ENCODE measurements around the gene VPS37C. TPM values are rescaled to one million over a fixed set of nuclear protein-coding genes. Genes with fewer than 3 reads are reported as not detected.

Gene VPS37C
- total and polyA plus RNA-seq, 10 donors = 6.1 to 32.3 (median 20.5) TPM

DNA sequence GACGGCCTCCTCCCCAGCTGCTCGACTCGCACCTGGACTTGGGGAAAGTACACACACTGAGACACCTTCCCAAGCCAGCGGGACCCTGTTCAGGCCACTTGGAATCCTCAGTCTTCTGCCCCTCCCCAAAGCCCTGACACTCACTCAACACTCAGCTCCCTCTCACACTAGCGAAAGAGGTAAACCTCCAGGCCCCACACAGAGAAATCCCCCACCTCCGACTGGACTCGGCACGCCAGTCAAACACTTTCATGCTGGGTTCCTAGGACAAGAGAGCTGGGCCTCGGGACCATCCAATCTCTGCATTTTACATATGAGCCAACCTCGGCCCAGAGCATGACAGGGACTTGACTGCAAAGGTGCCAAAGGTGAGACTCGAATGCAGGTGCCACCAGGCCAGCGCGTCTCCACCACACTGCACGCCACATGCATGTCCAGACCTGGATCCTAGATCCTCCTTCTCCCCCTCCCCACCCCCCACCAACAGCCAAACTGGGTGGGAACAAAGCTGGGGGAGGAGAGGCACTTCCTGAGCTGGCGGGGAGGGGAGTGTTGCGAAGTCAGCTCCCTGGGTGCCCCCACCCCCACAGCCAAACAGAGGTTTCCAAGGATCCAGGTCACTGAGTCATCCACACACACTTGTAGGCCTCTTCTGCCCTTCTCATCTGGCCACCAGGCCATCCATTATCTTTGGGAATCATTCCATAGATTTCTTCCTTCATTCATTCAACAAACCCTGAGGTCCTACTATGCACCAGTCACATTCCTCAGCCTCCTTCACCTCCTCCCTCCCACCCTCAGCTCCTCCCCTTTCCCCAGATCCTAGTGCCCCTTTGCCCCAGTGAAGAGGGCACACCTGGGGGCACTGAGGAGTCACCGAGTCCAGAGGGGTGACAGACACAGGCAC lies 69.6 kb downstream of the VPS37C start:
- peak overlapping the region in 4 of 8 donors; percentile 10 to 77 (median 36) for H3K27ac ChIP-seq
- no peaks in the 10 kb centered on the region for H3K9me3 ChIP-seq
- H3K36me3 ChIP-seq = no peaks in the 10 kb centered on the region
- no peaks in the 10 kb centered on the region for H3K27me3 ChIP-seq (replicated peaks in 1 of 7)
- 75 to 90% (median 82%) methylated on average over 17 of the region's 17 CpGs for WGBS, 5 donors
- DNase-seq = no peak
- intact Hi-C loops (cut with DNase I; ENCODE audit: low total_unique reads) = no loop called here
- H3K4me1 ChIP-seq = peaks cover 0 to 46% (median 32%) of the 10 kb centered on the region in 6 donors
- TF ChIP-seq, protein P1, sequence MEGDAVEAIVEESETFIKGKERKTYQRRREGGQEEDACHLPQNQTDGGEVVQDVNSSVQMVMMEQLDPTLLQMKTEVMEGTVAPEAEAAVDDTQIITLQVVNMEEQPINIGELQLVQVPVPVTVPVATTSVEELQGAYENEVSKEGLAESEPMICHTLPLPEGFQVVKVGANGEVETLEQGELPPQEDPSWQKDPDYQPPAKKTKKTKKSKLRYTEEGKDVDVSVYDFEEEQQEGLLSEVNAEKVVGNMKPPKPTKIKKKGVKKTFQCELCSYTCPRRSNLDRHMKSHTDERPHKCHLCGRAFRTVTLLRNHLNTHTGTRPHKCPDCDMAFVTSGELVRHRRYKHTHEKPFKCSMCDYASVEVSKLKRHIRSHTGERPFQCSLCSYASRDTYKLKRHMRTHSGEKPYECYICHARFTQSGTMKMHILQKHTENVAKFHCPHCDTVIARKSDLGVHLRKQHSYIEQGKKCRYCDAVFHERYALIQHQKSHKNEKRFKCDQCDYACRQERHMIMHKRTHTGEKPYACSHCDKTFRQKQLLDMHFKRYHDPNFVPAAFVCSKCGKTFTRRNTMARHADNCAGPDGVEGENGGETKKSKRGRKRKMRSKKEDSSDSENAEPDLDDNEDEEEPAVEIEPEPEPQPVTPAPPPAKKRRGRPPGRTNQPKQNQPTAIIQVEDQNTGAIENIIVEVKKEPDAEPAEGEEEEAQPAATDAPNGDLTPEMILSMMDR (IDR thresholded peaks at IDR 0.05 in 8 of 11, conservative IDR thresholded peaks at IDR 0.05 in 3 of 11) = no peak
- TF ChIP-seq POLR2A (IDR thresholded peaks at IDR 0.05) (no peak), POLR2AphosphoS5 (IDR thresholded peaks at IDR 0.05) (no peak)
- peak overlapping the region in 1 of 8 donors; percentile 28 for H3K4me3 ChIP-seq

DNA sequence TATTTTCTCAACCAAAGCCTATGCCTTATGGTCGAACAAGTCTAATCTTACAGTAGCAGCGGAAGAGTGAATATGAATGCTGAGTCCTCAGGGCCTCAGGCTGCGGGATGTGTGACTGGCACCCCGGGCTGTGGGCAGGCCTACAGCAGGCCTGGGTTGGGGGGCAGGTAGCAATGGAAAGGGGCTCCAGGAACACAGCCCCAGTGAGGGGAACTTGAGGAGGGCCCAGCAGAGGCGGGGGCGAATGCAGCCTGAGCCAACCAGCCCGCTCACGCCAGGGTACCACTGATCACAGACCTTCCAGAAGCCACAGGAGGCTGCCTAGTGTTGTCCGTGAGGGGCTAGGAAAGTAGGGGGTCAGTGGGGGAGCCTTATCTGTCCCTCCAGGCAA lies 70.2 kb downstream of the VPS37C start:
- TF ChIP-seq, protein P1 (IDR thresholded peaks at IDR 0.05 in 8 of 11, conservative IDR thresholded peaks at IDR 0.05 in 3 of 11) = no peak
- no peak for TF ChIP-seq POLR2A (IDR thresholded peaks at IDR 0.05)
- TF ChIP-seq POLR2AphosphoS5 (IDR thresholded peaks at IDR 0.05) = no peak
- Histone ChIP-seq H3K27me3 (replicated peaks in 1 of 7) (no peaks in the 10 kb centered on the region), H3K4me1 (peaks cover 0 to 46% (median 32%) of the 10 kb centered on the region in 6 donors), H3K9me3 (no peaks in the 10 kb centered on the region), H3K27ac (peak overlapping the region in 3 of 8 donors; percentile 24 to 77 (median 48)), H3K36me3 (no peaks in the 10 kb centered on the region), H3K4me3 (peak overlapping the region in 1 of 8 donors; percentile 28)
- intact Hi-C loops (cut with DNase I; ENCODE audit: low total_unique reads) = no loop called here
- no peak for DNase-seq
- WGBS, 5 donors = 89 to 99% (median 96%) methylated on average over 4 to 9 of the region's 9 CpGs

DNA sequence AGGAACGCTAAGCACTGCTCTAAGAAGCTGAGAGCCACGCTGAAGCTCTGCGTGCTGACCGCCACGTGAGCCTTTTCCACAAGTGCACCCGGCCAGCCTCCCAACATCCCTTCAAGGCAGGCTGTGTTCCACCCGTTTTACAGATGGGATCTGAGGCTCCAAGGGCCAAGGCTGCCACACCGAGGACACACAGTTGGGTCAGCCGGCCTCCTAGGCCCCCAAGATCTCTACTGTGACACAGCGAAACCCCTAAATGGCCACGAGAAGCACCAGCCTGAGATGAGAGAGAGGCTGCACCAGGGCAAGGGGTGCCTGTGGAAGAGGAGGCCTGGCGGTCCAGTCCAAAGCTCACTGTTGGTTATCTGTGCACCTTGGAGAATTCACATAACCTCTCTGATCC lies 70.7 kb downstream of the VPS37C start:
- Histone ChIP-seq H3K4me1 (peaks cover 0 to 44% (median 32%) of the 10 kb centered on the region in 6 donors), H3K9me3 (no peaks in the 10 kb centered on the region), H3K36me3 (no peaks in the 10 kb centered on the region), H3K27me3 (replicated peaks in 1 of 7) (no peaks in the 10 kb centered on the region), H3K27ac (peak overlapping the region in 1 of 8 donors; percentile 77), H3K4me3 (no peak overlapping the region)
- no peak for DNase-seq
- WGBS, 5 donors = 85 to 93% (median 88%) methylated on average over 7 to 12 of the region's 12 CpGs
- TF ChIP-seq POLR2A (IDR thresholded peaks at IDR 0.05) = no peak
- TF ChIP-seq, protein P1 (IDR thresholded peaks at IDR 0.05 in 8 of 11, conservative IDR thresholded peaks at IDR 0.05 in 3 of 11) = no peak
- no peak for TF ChIP-seq POLR2AphosphoS5 (IDR thresholded peaks at IDR 0.05)
- intact Hi-C loops (cut with DNase I; ENCODE audit: low total_unique reads) = no loop called here

DNA sequence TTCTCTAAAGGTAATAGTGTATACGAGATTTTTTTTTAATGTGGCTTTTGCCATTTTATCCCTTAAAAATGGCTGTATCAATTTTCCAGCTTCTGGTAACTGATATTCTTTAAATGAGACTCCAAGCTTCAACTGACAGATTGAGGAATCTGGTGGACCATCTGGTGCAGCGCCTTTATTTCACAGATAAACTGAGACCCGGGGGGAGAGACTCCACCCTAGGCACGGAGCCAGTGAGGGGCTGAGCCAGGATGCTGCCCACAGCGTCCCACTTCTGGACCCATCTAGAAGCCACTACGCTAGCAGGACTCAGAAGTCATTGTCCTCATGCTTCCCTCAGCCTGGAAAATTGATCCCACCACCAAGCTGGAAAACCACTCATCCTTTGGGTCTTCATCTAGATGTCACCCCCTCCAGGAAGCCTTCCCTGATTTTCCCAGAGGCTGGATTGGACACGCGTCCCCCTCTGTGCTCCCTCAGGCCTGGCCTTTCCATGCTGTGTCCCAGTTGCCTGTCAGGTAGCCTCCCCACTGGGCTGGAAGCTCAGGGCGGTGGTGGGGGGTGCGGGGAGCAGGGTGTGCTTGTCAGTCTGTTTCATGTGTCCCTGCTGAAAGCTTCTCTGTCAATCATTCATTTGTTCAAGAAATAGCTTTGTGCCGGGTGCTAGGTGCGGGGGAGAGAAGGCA lies 71.3 kb downstream of the VPS37C start:
- no peak overlapping the region for H3K27ac ChIP-seq
- H3K4me3 ChIP-seq = no peak overlapping the region
- no peaks in the 10 kb centered on the region for H3K27me3 ChIP-seq (replicated peaks in 1 of 7)
- intact Hi-C loops (cut with DNase I; ENCODE audit: low total_unique reads) = no loop called here
- peaks cover 0 to 38% (median 30%) of the 10 kb centered on the region in 6 donors for H3K4me1 ChIP-seq
- WGBS, 5 donors = 86 to 92% (median 91%) methylated on average over 12 of the region's 12 CpGs
- TF ChIP-seq, protein P1 (IDR thresholded peaks at IDR 0.05 in 8 of 11, conservative IDR thresholded peaks at IDR 0.05 in 3 of 11) = no peak
- TF ChIP-seq POLR2AphosphoS5 (IDR thresholded peaks at IDR 0.05) (no peak), POLR2A (IDR thresholded peaks at IDR 0.05) (no peak)
- DNase-seq = no peak
- H3K36me3 ChIP-seq = no peaks in the 10 kb centered on the region
- H3K9me3 ChIP-seq = no peaks in the 10 kb centered on the region
